Upper lobe of right lung (tissue), 1 donor: Measurements from ENCODE around the gene RGS19. TPM values are rescaled to one million over a fixed set of nuclear protein-coding genes. Genes with fewer than 3 reads are reported as not detected.

Source experiments
- ATAC-seq: fragments of 200-7000 bp; cut with Tn5 transposase; one replicate; pipeline ENCODE4 v1.9.1; 2020; ENCODE audit warnings: mild to moderate bottlenecking, moderate library complexity
- DNase-seq: peaks from one replicate; pipeline ENCODE4 v3.0.0-alpha.2; 2020
- H3K27ac ChIP-seq: fragments of 200-600 bp; one replicate; pipeline ENCODE4 v1.8.0; 2022
- H3K27me3 ChIP-seq: fragments of 200-600 bp; one replicate; pipeline ENCODE4 v1.8.0; 2022; ENCODE audit warnings: mild to moderate bottlenecking
- H3K36me3 ChIP-seq: fragments of 200-600 bp; one replicate; pipeline ENCODE4 v1.8.0; 2022
- H3K4me1 ChIP-seq: fragments of 200-600 bp; one replicate; pipeline ENCODE4 v1.8.0; 2022
- H3K4me3 ChIP-seq: fragments of 200-600 bp; one replicate; pipeline ENCODE4 v1.8.0; 2022; ENCODE audit warnings: mild to moderate bottlenecking
- H3K9me3 ChIP-seq: fragments of 200-600 bp; one replicate; pipeline ENCODE4 v1.8.0; 2022
- CTCF ChIP-seq: fragments of 200-600 bp; IDR thresholded peaks from one replicate; pipeline ENCODE4 v1.8.0; 2022; ENCODE audit warnings: antibody characterized with exemption
- intact Hi-C: fragments of 100-400 bp; cut with DNase I; formaldehyde crosslinking; loops from one replicate; pipeline ENCODE4 v1.11.0; 2022
- total RNA-seq: library from RNA; stranded (reverse); fragmentation: NEBNext Ultra II Directional; extraction: Animal tissue kit (Norgen Biotek cat#: 25700); gene quantifications from one replicate; pipeline ENCODE4 v1.2.1, GENCODE V29; 2021
- donor health status: DM: no; HTN: yes; CAD: no; lungs with severe emphysema.

RGS19 gene
- total RNA-seq, 1 donor from 2014 or later = 40.8 TPM

DNA sequence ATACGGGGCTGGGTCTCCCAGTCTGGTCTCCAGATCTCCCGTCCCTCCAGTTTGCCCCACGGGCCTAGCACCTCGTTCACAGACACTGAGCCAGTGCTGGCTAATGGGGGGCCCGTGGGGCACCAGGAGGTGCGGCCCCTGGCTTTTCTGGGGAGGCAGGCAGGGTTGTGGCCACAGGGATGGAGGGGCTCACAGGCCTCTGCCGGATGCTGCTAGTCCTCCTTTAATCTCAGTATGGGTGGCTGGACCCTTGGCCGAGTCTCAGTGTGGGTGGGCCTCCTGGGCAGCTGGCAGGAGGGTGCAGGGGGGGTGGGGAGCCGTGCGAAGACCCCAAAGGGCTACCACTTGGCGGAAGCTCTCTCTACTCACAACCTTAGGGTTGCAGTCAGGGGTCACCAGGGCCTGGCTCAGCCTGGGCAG is 28.3 kb downstream of the RGS19 start:
- H3K4me1 ChIP-seq = peaks cover 12% of the 10 kb centered on the region
- peak overlapping the region; percentile 43 for H3K4me3 ChIP-seq
- H3K9me3 ChIP-seq = no peaks in the 10 kb centered on the region
- DNase-seq (no peak), ATAC-seq (no peak)
- no peak for TF ChIP-seq CTCF
- no peaks in the 10 kb centered on the region for H3K36me3 ChIP-seq
- intact Hi-C loops = no loop called here
- peaks cover 49% of the 10 kb centered on the region for H3K27me3 ChIP-seq
- H3K27ac ChIP-seq = peak overlapping the region; percentile 75

DNA sequence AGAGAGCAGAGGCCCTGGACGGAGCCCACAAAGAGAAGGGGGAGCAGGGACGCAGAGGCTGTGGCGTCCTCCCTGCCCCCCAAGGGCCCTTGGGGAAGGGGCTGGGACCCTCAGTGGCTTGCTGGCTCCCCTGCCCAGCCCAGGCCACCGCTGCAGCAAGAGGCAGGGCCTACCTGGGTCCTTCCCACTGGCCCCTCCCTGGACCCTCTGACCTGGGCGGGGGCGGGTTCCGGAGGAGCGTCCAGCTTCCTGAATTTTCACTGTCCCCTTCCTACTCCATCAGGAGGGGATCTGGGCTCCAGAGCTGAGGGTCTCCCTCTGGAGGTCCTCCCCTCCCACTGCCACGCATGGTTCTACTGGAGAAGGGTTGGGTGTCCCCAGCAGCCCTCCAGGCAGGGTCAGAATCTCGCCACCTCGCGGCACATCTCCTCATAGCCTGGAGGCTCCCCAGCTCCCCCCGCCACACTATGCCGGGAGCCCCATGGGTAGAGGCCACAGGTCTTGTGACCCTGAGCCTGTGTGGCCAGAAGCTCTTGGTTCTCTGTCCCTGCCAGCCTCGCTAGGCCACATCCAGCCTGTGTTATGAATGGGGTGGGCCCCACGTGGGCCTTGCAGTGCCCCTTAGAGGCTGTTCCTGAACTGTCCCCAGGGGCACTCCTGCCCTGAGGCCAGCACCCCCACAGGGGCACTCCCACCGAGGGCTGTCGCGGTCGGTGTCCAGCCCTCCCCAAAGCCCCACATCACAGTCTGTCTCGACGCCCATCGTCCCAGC is 28.9 kb downstream of the RGS19 start:
- DNase-seq (no peak), ATAC-seq (no peak)
- Histone ChIP-seq H3K9me3 (no peaks in the 10 kb centered on the region), H3K27ac (peak overlapping the region; percentile 75), H3K4me1 (peaks cover 12% of the 10 kb centered on the region), H3K27me3 (peaks cover 49% of the 10 kb centered on the region), H3K4me3 (peak overlapping the region; percentile 43), H3K36me3 (no peaks in the 10 kb centered on the region)
- intact Hi-C loops = no loop called here
- TF ChIP-seq CTCF = peak; percentile 11

- peaks cover 49% of the 10 kb centered on the region for H3K27me3 ChIP-seq
- TF ChIP-seq CTCF = no peak
- H3K27ac ChIP-seq = peak overlapping the region; percentile 75
- no peak for DNase-seq
- intact Hi-C loops = no loop called here
- H3K4me1 ChIP-seq = peaks cover 12% of the 10 kb centered on the region
- H3K36me3 ChIP-seq = no peaks in the 10 kb centered on the region
- ATAC-seq = no peak
- peak overlapping the region; percentile 43 for H3K4me3 ChIP-seq
- H3K9me3 ChIP-seq = no peaks in the 10 kb centered on the region
Measured at GRCh38 chr20:64049878-64050260, 29.4 kb downstream of the RGS19 start.

DNA sequence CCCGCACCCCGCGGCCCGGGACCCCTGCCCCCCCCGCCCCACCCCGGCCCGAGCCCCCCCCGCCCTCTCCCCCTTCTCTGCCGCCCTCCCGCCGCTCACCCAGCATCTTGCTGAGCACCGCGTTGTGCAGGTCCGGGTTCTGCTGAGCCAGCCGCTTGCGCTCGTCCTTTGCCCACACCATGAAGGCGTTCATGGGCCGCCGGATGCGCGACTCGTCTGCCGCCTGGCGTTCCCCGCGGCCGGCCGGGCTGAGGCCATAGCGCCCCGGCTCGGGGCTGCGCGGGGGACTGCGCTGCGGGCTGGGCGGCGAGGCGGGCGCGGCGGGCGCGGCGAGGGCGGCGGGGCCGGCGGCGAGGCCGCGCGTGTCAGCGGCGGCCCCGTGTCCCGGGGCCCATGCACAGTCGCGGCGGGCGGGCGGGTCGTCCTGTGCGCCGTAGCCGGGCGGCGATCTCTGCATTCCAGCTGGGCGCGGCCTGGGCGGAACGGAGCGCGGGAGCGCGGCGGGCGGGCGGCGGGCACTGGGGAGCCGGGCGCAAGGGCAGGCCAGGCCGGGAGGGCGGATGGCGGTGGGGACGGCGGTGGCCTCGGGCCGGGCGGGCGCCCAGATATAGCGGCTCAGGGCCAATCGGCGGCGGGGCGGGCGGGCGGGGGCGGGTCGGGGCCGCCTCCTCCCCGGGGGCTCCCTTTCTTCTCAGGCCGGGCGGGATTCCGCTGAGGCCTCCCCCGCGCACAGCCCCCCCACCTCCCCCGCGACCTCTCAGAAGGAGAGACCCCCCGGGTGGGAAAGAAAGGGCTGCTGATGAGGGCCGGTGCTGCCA is 30.0 kb downstream of the RGS19 start, which contains the start of gene SOX18:
Gene SOX18, minus strand, starts transcription at position 580 of the 818 bp plus-strand sequence. Its CDS starts 123 bp downstream, at position 457.
- no peak for TF ChIP-seq CTCF
- peaks cover 12% of the 10 kb centered on the region for H3K4me1 ChIP-seq
- H3K9me3 ChIP-seq = no peaks in the 10 kb centered on the region
- H3K27ac ChIP-seq = peak within 1 kb of the TSS; percentile 75
- ATAC-seq (peak; percentile 4), DNase-seq (no peak)
- peaks cover 49% of the 10 kb centered on the region for H3K27me3 ChIP-seq
- no peaks in the 10 kb centered on the region for H3K36me3 ChIP-seq
- H3K4me3 ChIP-seq = peak within 1 kb of the TSS; percentile 55
- intact Hi-C loops = no loop called here

- Histone ChIP-seq H3K27me3 (peaks cover 49% of the 10 kb centered on the region), H3K9me3 (no peaks in the 10 kb centered on the region), H3K36me3 (no peaks in the 10 kb centered on the region), H3K4me3 (peak overlapping the region; percentile 55), H3K27ac (peak overlapping the region; percentile 73), H3K4me1 (peaks cover 12% of the 10 kb centered on the region)
- TF ChIP-seq CTCF = no peak
- intact Hi-C loops = no loop called here
- DNase-seq = no peak
- no peak for ATAC-seq
Measured at GRCh38 chr20:64048402-64049044, 30.8 kb downstream of the RGS19 start.
